K562 (cell line): ENCODE results near the gene EZH2. TPM values are rescaled to one million over a fixed set of nuclear protein-coding genes. Genes with fewer than 3 reads are reported as not detected.

Experiments used
- ATAC-seq: fragments of 200-7000 bp; cut with Tn5 transposase; 3 replicates; pipeline ENCODE4 v1.9.1; 2020; ENCODE audit warnings: moderate library complexity
- BruUV-seq: library from RNA; stranded (reverse); fragments of 400-500 nt; replicated peaks from 2 replicates; lab custom pipeline; 2021; lab: Mats Ljungman, UMichigan
- CTCF ChIA-PET: fragments of 300-600 bp; formaldehyde crosslinking; extraction: SDS; loops from one replicate; lab custom pipeline; 2021; ENCODE audit warnings: low intra/inter-chr PET ratio; lab: Yijun Ruan, JAX
- POLR2A ChIA-PET: fragments of 300-600, 350-650 bp; sonication (Branson Sonifier 250); formaldehyde crosslinking; extraction: SDS; loops from one replicate; lab custom pipeline; 2021; ENCODE audit warnings: antibody characterized with exemption, inconsistent platforms; lab: Yijun Ruan, JAX
- DNase-seq, 4 experiments: peaks; one replicate each; pipeline versions ENCODE4 v3.0.0 to v3.0.0-alpha.2; 2011 to 2018; ENCODE audit warnings: low spot score in 3 of 4, mixed read lengths in 3 of 4; ENCODE audit errors: extremely low read depth in 1 of 4
- FAIRE-seq: peaks from 2 replicates; lab custom pipeline; 2011; peaks lifted over from hg19 to GRCh38; lab: Jason Lieb, UNC
- H2AFZ ChIP-seq: 2 replicates; pipeline ENCODE4 v1.6.0; 2011; ENCODE audit warnings: low read depth, low read length, control low read depth, inconsistent platforms
- H3K27ac ChIP-seq: fragments of 200-600 bp; 3 replicates; pipeline ENCODE4 v1.8.0; 2011; ENCODE audit warnings: low read depth, mild to moderate bottlenecking, control low read depth, inconsistent platforms, low read length, moderate library complexity, mixed read lengths; ENCODE audit errors: extremely low read depth
- H3K27me3 ChIP-seq, 2 experiments: fragments of 300-600 bp in 1 of 2; 2 replicates in 1 of 2; 3 replicates in 1 of 2; pipeline versions ENCODE4 v1.6.0 to v1.8.0; 2011; ENCODE audit warnings: inconsistent platforms in 2 of 2, low read length in 2 of 2, mild to moderate bottlenecking in 1 of 2, mixed read lengths in 1 of 2, moderate library complexity in 1 of 2; ENCODE audit not compliant: control insufficient read depth in 2 of 2, insufficient read depth in 2 of 2
- H3K36me3 ChIP-seq: fragments of 300-600 bp; 3 replicates; pipeline ENCODE4 v1.8.0; 2011; ENCODE audit warnings: mild to moderate bottlenecking, low read length, inconsistent platforms; ENCODE audit not compliant: control insufficient read depth, insufficient read depth
- H3K4me1 ChIP-seq, 2 experiments: fragments of 200-600 bp in 1 of 2; replicated peaks in 1 of 2; 2 replicates in 1 of 2; 3 replicates in 1 of 2; pipeline versions ENCODE4 v1.5.1 to v1.8.0; 2011; ENCODE audit warnings: inconsistent platforms in 2 of 2, low read length in 2 of 2, mild to moderate bottlenecking in 1 of 2, mixed read lengths in 1 of 2, moderate library complexity in 1 of 2; ENCODE audit not compliant: control insufficient read depth in 2 of 2, insufficient read depth in 2 of 2
- H3K4me2 ChIP-seq: 2 replicates; pipeline ENCODE4 v1.6.1; 2011; ENCODE audit warnings: low read length, control low read depth, inconsistent platforms, mixed read lengths; ENCODE audit not compliant: insufficient read depth
- H3K4me3 ChIP-seq: fragments of 200-600 bp; sonication (generic), shearing (Covaris generic); 2 replicates; pipeline ENCODE4 v1.5.1; 2016; ENCODE audit warnings: control low read depth, inconsistent platforms
- H3K79me2 ChIP-seq: fragments of 200-600 bp; 3 replicates; pipeline ENCODE4 v1.8.0; 2011; ENCODE audit warnings: low read length, inconsistent platforms; ENCODE audit not compliant: control insufficient read depth, insufficient read depth
- H3K9ac ChIP-seq, 2 experiments: 2 replicates each; pipeline versions ENCODE4 v1.6.0 to v1.6.1; 2011; ENCODE audit warnings: low read depth in 2 of 2, low read length in 2 of 2, control low read depth in 1 of 2, inconsistent platforms in 1 of 2, mild to moderate bottlenecking in 1 of 2, mixed read lengths in 1 of 2; ENCODE audit not compliant: insufficient read depth in 1 of 2
- H3K9me1 ChIP-seq: one replicate; pipeline ENCODE4 v1.6.0; 2011; ENCODE audit warnings: inconsistent platforms, mild to moderate bottlenecking, low read length, moderate library complexity; ENCODE audit not compliant: control insufficient read depth, insufficient read depth
- H3K9me3 ChIP-seq: replicated peaks from 2 replicates; pipeline ENCODE4 v1.5.1; 2011; ENCODE audit warnings: low read depth, low read length, inconsistent platforms; ENCODE audit not compliant: control insufficient read depth, insufficient read depth
- H4K20me1 ChIP-seq: replicated peaks from 2 replicates; pipeline ENCODE4 v1.6.1; 2011; ENCODE audit warnings: low read length, inconsistent platforms, mixed read lengths; ENCODE audit not compliant: control insufficient read depth, insufficient read depth
- CBX2 ChIP-seq: fragments of 200-600 bp; sonication (generic); IDR thresholded peaks from one replicate; pipeline ENCODE4 v1.6.1; 2012; ENCODE audit warnings: mild to moderate bottlenecking, low read length, inconsistent platforms; ENCODE audit not compliant: insufficient read depth, poor library complexity, severe bottlenecking
- ESRRA ChIP-seq: fragments of 450-650 bp; IDR thresholded peaks from 2 replicates; pipeline ENCODE4 v1.6.1; 2014; ENCODE audit warnings: low read depth, mild to moderate bottlenecking, moderate library complexity, borderline replicate concordance
- HBP1 ChIP-seq: fragments of 450-650 bp; formaldehyde crosslinking; IDR thresholded peaks from 2 replicates; pipeline ENCODE4 v1.4.0; 2022; ENCODE audit warnings: missing genetic modification characterization
- MXI1 ChIP-seq: IDR thresholded peaks from 2 replicates; pipeline ENCODE4 v1.6.1; 2011; ENCODE audit warnings: low read depth, mild to moderate bottlenecking, improper control_type of control experiment, low read length
- NELFE ChIP-seq: IDR thresholded peaks from 2 replicates; pipeline ENCODE4 v1.6.1; 2011; ENCODE audit warnings: mild to moderate bottlenecking; ENCODE audit not compliant: insufficient read depth, insufficient read length
- SMARCA5 ChIP-seq: fragments of 450-650 bp; IDR thresholded peaks from 2 replicates; pipeline ENCODE4 v1.6.1; 2016
- WGBS: fragments of 100-300 bp; shearing (Covaris generic); methylation state at CpG from one replicate; pipeline ENCODE4 v1.1.6; 2016; ENCODE audit warnings: low coverage, mixed read lengths; ENCODE audit not compliant: insufficient coverage; ENCODE audit errors: missing lambda C conversion rate; 5-methylcytosine and 5-hydroxymethylcytosine counted together
- in situ Hi-C: fragments of 300-500 bp; cut with MboI; formaldehyde crosslinking; loops from 4 replicates; pipeline ENCODE4 v1.15.0; 2018; ENCODE audit warnings: inconsistent platforms, mixed read lengths
- intact Hi-C: fragments of 100-400 bp; cut with micrococcal nuclease; formaldehyde crosslinking; loops from 2 replicates; pipeline ENCODE4 v1.14.2; 2022
- polyA plus RNA-seq, 8 experiments: library from polyadenylated mRNA; depleted of rRNA in 4 of 8; stranded (reverse) in 5 of 8; unstranded in 3 of 8; fragments of >200 nt; fragmentation: Nextera tagmentation in 2 of 8; fragmentation: Illumina TruSeq in 1 of 8; extraction: Ambion mirVana in 2 of 8; extraction: Trizol in 1 of 8; gene quantifications; 2 replicates each; pipeline versions ENCODE4 v1.2.1 to v1.2.3, GENCODE V29; 2011 to 2014; ENCODE audit warnings: inconsistent platforms in 1 of 8, missing spikeins in 1 of 8
- total RNA-seq, 7 experiments: library from RNA; depleted of rRNA in 6 of 7; stranded (reverse); fragments of >200 nt in 6 of 7; fragmentation: Illumina TruSeq in 2 of 7; extraction: Trizol in 2 of 7; gene quantifications; 2 replicates each; pipeline versions ENCODE4 v1.2.1 to v1.2.3, GENCODE V29; 2011 to 2021; ENCODE audit warnings: low replicate concordance in 1 of 7

The EZH2 gene
- total and polyA plus RNA-seq, 9 of the 15 experiments (the other 6 are each of a cell fraction or from before 2014, with no cell fraction given) = 48.7 to 175 (median 98.6) TPM

GRCh38 chr7:148912758-148913541 is 28.9 kb upstream of the EZH2 start:
- no peak overlapping the region for H3K4me3 ChIP-seq
- no peaks in the 10 kb centered on the region for H3K9me1 ChIP-seq
- no peak overlapping the region for H3K9ac ChIP-seq
- DNase-seq (no peak), ATAC-seq (no peak), FAIRE-seq (no peak)
- BruUV-seq = no TSS peak
- no peaks in the 10 kb centered on the region for H3K9me3 ChIP-seq
- H3K27ac ChIP-seq = no peak overlapping the region
- no peak for TF ChIP-seq ESRRA
- peak; percentile 90 for TF ChIP-seq CBX2
- no peak for TF ChIP-seq MXI1
- no peak for TF ChIP-seq HBP1
- TF ChIP-seq NELFE = no peak
- no peak for TF ChIP-seq SMARCA5
- in situ Hi-C loops (no loop called here), intact Hi-C loops (no loop called here)
- ChIA-PET POLR2A (interaction anchor here (1.0 to 3.5 kb wide), 6 partner anchors 9 to 28 kb away, joined by 3 to 19 read pairs (median 4); no protein-coding TSS in a partner anchor), CTCF (no interaction called here)
- H4K20me1 ChIP-seq = peaks cover 7% of the 10 kb centered on the region
- no peak overlapping the region for H2AFZ ChIP-seq
- no peak overlapping the region for H3K4me2 ChIP-seq
- H3K79me2 ChIP-seq = no peaks in the 10 kb centered on the region
- peaks cover 30 to 47% of the 10 kb centered on the region in 2 experiments for H3K27me3 ChIP-seq
- 10% methylated on average over 8 of the region's 8 CpGs for WGBS
- H3K36me3 ChIP-seq = no peaks in the 10 kb centered on the region
- H3K4me1 ChIP-seq = peaks cover 7 to 10% of the 10 kb centered on the region in 2 experiments
